WTC11 (cell line): ENCODE data around the gene SUCLG2. TPM values are rescaled to one million over a fixed set of nuclear protein-coding genes. Genes with fewer than 3 reads are reported as not detected.

Experiments used
- CREB1 ChIP-seq: sonication (generic); formaldehyde crosslinking; IDR thresholded peaks from 2 replicates; pipeline ENCODE4 v1.8.0; 2023; ENCODE audit warnings: mild to moderate bottlenecking, missing genetic modification reagents
- ESRRA ChIP-seq: sonication (generic); formaldehyde crosslinking; IDR thresholded peaks from 2 replicates; pipeline ENCODE4 v1.8.1; 2022; ENCODE audit warnings: mild to moderate bottlenecking, missing genetic modification reagents, borderline replicate concordance
- FOXJ3 ChIP-seq: sonication (generic); formaldehyde crosslinking; IDR thresholded peaks from 2 replicates; pipeline ENCODE4 v1.9.0; 2021; ENCODE audit warnings: missing genetic modification reagents, mild to moderate bottlenecking, borderline replicate concordance
- JAZF1 ChIP-seq: fragments of 250-450 bp; sonication (Bioruptor Pico); IDR thresholded peaks from 2 replicates; pipeline ENCODE4 v1.9.0; 2021; ENCODE audit warnings: moderate library complexity, mild to moderate bottlenecking, inconsistent platforms
- JUN ChIP-seq: sonication (generic); formaldehyde crosslinking; IDR thresholded peaks from 2 replicates; pipeline ENCODE4 v1.8.0; 2023; ENCODE audit warnings: mild to moderate bottlenecking, missing genetic modification reagents
- NR2C2 ChIP-seq: sonication (generic); formaldehyde crosslinking; IDR thresholded peaks from 2 replicates; pipeline ENCODE4 v1.8.0; 2022; ENCODE audit warnings: mild to moderate bottlenecking, missing genetic modification reagents
- TCF7 ChIP-seq: sonication (generic); formaldehyde crosslinking; IDR thresholded peaks from 2 replicates; pipeline ENCODE4 v1.8.0; 2022; ENCODE audit warnings: mild to moderate bottlenecking, low read depth, missing genetic modification reagents, moderate library complexity
- TEAD4 ChIP-seq: sonication (generic); formaldehyde crosslinking; IDR thresholded peaks from 2 replicates; pipeline ENCODE4 v1.8.0; 2022; ENCODE audit warnings: mild to moderate bottlenecking, missing genetic modification reagents
- ZBTB21 ChIP-seq: sonication (generic); formaldehyde crosslinking; IDR thresholded peaks from 2 replicates; pipeline ENCODE4 v1.8.1; 2023; ENCODE audit warnings: mild to moderate bottlenecking, missing genetic modification reagents, borderline replicate concordance
- ZNF121 ChIP-seq: sonication (generic); formaldehyde crosslinking; IDR thresholded peaks from 2 replicates; pipeline ENCODE4 v1.8.0; 2023; ENCODE audit warnings: missing genetic modification reagents
- ZNF232 ChIP-seq: sonication (generic); formaldehyde crosslinking; IDR thresholded peaks from 2 replicates; pipeline ENCODE4 v1.8.0; 2022; ENCODE audit warnings: mild to moderate bottlenecking, missing genetic modification reagents
- ZNF317 ChIP-seq: sonication (generic); formaldehyde crosslinking; IDR thresholded peaks from 2 replicates; pipeline ENCODE4 v1.8.1; 2023; ENCODE audit warnings: low read depth, mild to moderate bottlenecking, moderate library complexity, missing genetic modification reagents, borderline replicate concordance
- ZNF396 ChIP-seq: fragments of 250-450 bp; sonication (Bioruptor Pico); IDR thresholded peaks from 2 replicates; pipeline ENCODE4 v1.8.0; 2021; ENCODE audit warnings: mild to moderate bottlenecking, moderate library complexity, borderline replicate concordance
- ZNF423 ChIP-seq: fragments of 250-450 bp; sonication (Bioruptor Pico); IDR thresholded peaks from 2 replicates; pipeline ENCODE4 v2.1.2; 2022; ENCODE audit warnings: mild to moderate bottlenecking, moderate library complexity
- total RNA-seq: library from RNA; stranded (reverse); gene quantifications from 3 replicates; pipeline ENCODE4 v1.2.3, GENCODE V29; 2021
- TF ChIP-seq, protein P1 (sequence below): sonication (generic); formaldehyde crosslinking; IDR thresholded peaks from 2 replicates; pipeline ENCODE4 v1.8.1; 2022; ENCODE audit warnings: mild to moderate bottlenecking, missing genetic modification reagents, moderate library complexity, borderline replicate concordance
- TF ChIP-seq, protein P2 (sequence below): sonication (generic); formaldehyde crosslinking; IDR thresholded peaks from 2 replicates; pipeline ENCODE4 v1.8.0; 2022; ENCODE audit warnings: mild to moderate bottlenecking, missing genetic modification reagents
- TF ChIP-seq, protein P3 (sequence below): sonication (generic); formaldehyde crosslinking; IDR thresholded peaks from 2 replicates; pipeline ENCODE4 v1.8.1; 2023; ENCODE audit warnings: mild to moderate bottlenecking, missing genetic modification reagents, moderate library complexity
- TF ChIP-seq, protein P4 (sequence below): sonication (generic); formaldehyde crosslinking; IDR thresholded peaks from 2 replicates; pipeline ENCODE4 v1.8.1; 2022; ENCODE audit warnings: low read depth, missing genetic modification reagents, borderline replicate concordance
- TF ChIP-seq, protein P5 (sequence below): sonication (generic); formaldehyde crosslinking; conservative IDR thresholded peaks from 2 replicates; pipeline ENCODE4 v1.8.1; 2023; ENCODE audit warnings: mild to moderate bottlenecking, low read depth, missing genetic modification reagents, moderate library complexity
- TF ChIP-seq, protein P6 (sequence below): sonication (generic); formaldehyde crosslinking; IDR thresholded peaks from 2 replicates; pipeline ENCODE4 v1.8.1; 2022; ENCODE audit warnings: low read depth, mild to moderate bottlenecking, moderate library complexity, missing genetic modification reagents, borderline replicate concordance
- TF ChIP-seq, protein P7 (sequence below): fragments of 250-450 bp; sonication (Bioruptor Pico); IDR thresholded peaks from 2 replicates; pipeline ENCODE4 v1.9.0; 2021; ENCODE audit warnings: mild to moderate bottlenecking, borderline replicate concordance
- TF ChIP-seq, protein P8 (sequence below): sonication (generic); formaldehyde crosslinking; IDR thresholded peaks from 2 replicates; pipeline ENCODE4 v1.8.0; 2022; ENCODE audit warnings: mild to moderate bottlenecking, missing genetic modification reagents
- TF ChIP-seq, protein P9 (sequence below): sonication (generic); formaldehyde crosslinking; IDR thresholded peaks from 2 replicates; pipeline ENCODE4 v1.8.0; 2022; ENCODE audit warnings: mild to moderate bottlenecking, missing genetic modification reagents

The SUCLG2 gene
- total RNA-seq, 1 experiment from 2014 or later: 39.7 TPM

DNA sequence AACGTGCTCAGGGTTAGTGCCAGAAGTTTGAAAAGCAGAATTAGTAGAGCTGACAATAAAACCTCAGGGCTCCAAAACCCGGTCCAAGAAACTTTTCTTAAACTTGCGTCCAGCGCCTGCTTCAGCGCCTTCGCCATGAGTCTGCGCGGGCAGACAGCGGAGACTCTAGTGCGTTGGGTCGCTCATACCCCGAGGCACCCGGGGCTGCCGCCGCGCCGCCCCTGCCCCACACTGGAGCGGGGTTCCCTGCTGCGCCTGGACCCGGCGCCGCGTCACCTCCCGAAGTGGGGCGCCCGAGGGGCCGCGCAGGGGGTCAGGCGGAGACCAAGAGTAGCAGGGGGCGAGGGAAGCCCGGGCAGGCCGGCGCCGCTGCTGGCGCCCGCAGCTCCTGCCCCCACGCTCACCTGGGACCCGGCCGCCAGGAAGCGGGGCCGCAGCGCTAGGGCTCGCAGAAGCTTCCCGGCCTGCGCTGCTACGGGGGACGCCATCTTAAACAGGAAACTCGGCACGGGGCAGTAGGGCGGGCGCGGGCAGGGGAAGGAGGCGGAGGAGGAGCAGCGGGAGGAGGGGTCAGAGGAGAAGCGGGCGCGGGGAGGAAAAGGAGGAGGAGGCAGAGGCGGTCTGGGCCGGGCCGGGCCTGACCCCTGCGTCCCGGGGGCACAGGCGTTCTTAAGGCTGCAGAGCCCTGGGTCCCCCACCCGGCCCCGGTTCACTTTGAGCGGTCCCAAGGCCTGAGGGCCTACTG, at the start of gene SUCLG2 (continued):
- TF ChIP-seq, protein P1, sequence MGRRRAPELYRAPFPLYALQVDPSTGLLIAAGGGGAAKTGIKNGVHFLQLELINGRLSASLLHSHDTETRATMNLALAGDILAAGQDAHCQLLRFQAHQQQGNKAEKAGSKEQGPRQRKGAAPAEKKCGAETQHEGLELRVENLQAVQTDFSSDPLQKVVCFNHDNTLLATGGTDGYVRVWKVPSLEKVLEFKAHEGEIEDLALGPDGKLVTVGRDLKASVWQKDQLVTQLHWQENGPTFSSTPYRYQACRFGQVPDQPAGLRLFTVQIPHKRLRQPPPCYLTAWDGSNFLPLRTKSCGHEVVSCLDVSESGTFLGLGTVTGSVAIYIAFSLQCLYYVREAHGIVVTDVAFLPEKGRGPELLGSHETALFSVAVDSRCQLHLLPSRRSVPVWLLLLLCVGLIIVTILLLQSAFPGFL: 0 out of 2 replicates have a peak, but pooled peaks have one; percentile 54
- TF ChIP-seq TEAD4 (no peak), JAZF1 (CRISPR knock-in tag) (no peak), ESRRA (CRISPR knock-in tag) (0 out of 2 replicates have a peak, but pooled peaks have one; percentile 16), TCF7 (CRISPR knock-in tag) (no peak), NR2C2 (CRISPR knock-in tag) (no peak), ZNF423 (CRISPR knock-in tag) (peak; percentile 91), ZBTB21 (CRISPR knock-in tag) (peak; percentile 60; the same call in 1 of the 2 replicates), ZNF232 (CRISPR knock-in tag) (no peak), ZNF121 (no peak), ZNF317 (CRISPR knock-in tag) (peak; percentile 25; the same call in 1 of the 2 replicates), JUN (CRISPR knock-in tag) (no peak), FOXJ3 (CRISPR knock-in tag) (no peak), CREB1 (CRISPR knock-in tag) (no peak), ZNF396 (no peak)
- TF ChIP-seq, protein P2, sequence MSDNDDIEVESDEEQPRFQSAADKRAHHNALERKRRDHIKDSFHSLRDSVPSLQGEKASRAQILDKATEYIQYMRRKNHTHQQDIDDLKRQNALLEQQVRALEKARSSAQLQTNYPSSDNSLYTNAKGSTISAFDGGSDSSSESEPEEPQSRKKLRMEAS: peak; percentile 17; the same call in 1 of the 2 replicates
- TF ChIP-seq, protein P3, sequence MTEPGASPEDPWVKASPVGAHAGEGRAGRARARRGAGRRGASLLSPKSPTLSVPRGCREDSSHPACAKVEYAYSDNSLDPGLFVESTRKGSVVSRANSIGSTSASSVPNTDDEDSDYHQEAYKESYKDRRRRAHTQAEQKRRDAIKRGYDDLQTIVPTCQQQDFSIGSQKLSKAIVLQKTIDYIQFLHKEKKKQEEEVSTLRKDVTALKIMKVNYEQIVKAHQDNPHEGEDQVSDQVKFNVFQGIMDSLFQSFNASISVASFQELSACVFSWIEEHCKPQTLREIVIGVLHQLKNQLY (CRISPR knock-in tag): no peak
- TF ChIP-seq, protein P4, sequence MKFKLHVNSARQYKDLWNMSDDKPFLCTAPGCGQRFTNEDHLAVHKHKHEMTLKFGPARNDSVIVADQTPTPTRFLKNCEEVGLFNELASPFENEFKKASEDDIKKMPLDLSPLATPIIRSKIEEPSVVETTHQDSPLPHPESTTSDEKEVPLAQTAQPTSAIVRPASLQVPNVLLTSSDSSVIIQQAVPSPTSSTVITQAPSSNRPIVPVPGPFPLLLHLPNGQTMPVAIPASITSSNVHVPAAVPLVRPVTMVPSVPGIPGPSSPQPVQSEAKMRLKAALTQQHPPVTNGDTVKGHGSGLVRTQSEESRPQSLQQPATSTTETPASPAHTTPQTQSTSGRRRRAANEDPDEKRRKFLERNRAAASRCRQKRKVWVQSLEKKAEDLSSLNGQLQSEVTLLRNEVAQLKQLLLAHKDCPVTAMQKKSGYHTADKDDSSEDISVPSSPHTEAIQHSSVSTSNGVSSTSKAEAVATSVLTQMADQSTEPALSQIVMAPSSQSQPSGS: no peak
- TF ChIP-seq, protein P5, sequence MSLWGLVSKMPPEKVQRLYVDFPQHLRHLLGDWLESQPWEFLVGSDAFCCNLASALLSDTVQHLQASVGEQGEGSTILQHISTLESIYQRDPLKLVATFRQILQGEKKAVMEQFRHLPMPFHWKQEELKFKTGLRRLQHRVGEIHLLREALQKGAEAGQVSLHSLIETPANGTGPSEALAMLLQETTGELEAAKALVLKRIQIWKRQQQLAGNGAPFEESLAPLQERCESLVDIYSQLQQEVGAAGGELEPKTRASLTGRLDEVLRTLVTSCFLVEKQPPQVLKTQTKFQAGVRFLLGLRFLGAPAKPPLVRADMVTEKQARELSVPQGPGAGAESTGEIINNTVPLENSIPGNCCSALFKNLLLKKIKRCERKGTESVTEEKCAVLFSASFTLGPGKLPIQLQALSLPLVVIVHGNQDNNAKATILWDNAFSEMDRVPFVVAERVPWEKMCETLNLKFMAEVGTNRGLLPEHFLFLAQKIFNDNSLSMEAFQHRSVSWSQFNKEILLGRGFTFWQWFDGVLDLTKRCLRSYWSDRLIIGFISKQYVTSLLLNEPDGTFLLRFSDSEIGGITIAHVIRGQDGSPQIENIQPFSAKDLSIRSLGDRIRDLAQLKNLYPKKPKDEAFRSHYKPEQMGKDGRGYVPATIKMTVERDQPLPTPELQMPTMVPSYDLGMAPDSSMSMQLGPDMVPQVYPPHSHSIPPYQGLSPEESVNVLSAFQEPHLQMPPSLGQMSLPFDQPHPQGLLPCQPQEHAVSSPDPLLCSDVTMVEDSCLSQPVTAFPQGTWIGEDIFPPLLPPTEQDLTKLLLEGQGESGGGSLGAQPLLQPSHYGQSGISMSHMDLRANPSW (CRISPR knock-in tag): no peak
- TF ChIP-seq, protein P6, sequence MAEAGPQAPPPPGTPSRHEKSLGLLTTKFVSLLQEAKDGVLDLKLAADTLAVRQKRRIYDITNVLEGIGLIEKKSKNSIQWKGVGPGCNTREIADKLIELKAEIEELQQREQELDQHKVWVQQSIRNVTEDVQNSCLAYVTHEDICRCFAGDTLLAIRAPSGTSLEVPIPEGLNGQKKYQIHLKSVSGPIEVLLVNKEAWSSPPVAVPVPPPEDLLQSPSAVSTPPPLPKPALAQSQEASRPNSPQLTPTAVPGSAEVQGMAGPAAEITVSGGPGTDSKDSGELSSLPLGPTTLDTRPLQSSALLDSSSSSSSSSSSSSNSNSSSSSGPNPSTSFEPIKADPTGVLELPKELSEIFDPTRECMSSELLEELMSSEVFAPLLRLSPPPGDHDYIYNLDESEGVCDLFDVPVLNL: peak; percentile 66; the same call in 1 of the 2 replicates
- TF ChIP-seq, protein P7, sequence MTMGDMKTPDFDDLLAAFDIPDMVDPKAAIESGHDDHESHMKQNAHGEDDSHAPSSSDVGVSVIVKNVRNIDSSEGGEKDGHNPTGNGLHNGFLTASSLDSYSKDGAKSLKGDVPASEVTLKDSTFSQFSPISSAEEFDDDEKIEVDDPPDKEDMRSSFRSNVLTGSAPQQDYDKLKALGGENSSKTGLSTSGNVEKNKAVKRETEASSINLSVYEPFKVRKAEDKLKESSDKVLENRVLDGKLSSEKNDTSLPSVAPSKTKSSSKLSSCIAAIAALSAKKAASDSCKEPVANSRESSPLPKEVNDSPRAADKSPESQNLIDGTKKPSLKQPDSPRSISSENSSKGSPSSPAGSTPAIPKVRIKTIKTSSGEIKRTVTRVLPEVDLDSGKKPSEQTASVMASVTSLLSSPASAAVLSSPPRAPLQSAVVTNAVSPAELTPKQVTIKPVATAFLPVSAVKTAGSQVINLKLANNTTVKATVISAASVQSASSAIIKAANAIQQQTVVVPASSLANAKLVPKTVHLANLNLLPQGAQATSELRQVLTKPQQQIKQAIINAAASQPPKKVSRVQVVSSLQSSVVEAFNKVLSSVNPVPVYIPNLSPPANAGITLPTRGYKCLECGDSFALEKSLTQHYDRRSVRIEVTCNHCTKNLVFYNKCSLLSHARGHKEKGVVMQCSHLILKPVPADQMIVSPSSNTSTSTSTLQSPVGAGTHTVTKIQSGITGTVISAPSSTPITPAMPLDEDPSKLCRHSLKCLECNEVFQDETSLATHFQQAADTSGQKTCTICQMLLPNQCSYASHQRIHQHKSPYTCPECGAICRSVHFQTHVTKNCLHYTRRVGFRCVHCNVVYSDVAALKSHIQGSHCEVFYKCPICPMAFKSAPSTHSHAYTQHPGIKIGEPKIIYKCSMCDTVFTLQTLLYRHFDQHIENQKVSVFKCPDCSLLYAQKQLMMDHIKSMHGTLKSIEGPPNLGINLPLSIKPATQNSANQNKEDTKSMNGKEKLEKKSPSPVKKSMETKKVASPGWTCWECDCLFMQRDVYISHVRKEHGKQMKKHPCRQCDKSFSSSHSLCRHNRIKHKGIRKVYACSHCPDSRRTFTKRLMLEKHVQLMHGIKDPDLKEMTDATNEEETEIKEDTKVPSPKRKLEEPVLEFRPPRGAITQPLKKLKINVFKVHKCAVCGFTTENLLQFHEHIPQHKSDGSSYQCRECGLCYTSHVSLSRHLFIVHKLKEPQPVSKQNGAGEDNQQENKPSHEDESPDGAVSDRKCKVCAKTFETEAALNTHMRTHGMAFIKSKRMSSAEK (CRISPR knock-in tag): no peak
- TF ChIP-seq, protein P8, sequence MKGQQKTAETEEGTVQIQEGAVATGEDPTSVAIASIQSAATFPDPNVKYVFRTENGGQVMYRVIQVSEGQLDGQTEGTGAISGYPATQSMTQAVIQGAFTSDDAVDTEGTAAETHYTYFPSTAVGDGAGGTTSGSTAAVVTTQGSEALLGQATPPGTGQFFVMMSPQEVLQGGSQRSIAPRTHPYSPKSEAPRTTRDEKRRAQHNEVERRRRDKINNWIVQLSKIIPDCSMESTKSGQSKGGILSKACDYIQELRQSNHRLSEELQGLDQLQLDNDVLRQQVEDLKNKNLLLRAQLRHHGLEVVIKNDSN (CRISPR knock-in tag): 0 out of 2 replicates have a peak, but pooled peaks have one; percentile 4
- TF ChIP-seq, protein P9, sequence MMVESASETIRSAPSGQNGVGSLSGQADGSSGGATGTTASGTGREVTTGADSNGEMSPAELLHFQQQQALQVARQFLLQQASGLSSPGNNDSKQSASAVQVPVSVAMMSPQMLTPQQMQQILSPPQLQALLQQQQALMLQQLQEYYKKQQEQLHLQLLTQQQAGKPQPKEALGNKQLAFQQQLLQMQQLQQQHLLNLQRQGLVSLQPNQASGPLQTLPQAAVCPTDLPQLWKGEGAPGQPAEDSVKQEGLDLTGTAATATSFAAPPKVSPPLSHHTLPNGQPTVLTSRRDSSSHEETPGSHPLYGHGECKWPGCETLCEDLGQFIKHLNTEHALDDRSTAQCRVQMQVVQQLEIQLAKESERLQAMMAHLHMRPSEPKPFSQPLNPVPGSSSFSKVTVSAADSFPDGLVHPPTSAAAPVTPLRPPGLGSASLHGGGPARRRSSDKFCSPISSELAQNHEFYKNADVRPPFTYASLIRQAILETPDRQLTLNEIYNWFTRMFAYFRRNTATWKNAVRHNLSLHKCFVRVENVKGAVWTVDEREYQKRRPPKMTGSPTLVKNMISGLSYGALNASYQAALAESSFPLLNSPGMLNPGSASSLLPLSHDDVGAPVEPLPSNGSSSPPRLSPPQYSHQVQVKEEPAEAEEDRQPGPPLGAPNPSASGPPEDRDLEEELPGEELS (CRISPR knock-in tag): peak; percentile 63; the same call in 1 of the 2 replicates
